H1 (cell line): Measurements from ENCODE around the gene DDC. TPM values are rescaled to one million over a fixed set of nuclear protein-coding genes. Genes with fewer than 3 reads are reported as not detected.

Experiments used
- KDM4A ChIP-seq: IDR thresholded peaks from one replicate; pipeline ENCODE4 v1.7.1; 2012; ENCODE audit warnings: low read depth, mild to moderate bottlenecking, moderate library complexity, low read length, inconsistent platforms; ENCODE audit not compliant: severe bottlenecking
- KDM5A ChIP-seq: fragments of 200-600 bp; IDR thresholded peaks from 2 replicates; pipeline ENCODE4 v1.7.1; 2012; ENCODE audit warnings: mild to moderate bottlenecking, low read length, inconsistent platforms, mixed read lengths
- polyA plus RNA-seq, 7 experiments: library from polyadenylated mRNA; depleted of rRNA in 3 of 7; stranded (reverse) in 5 of 7; unstranded in 2 of 7; fragments of >200 nt in 5 of 7; fragments of 200-250 nt in 2 of 7; gene quantifications; 1 replicate in 5 of 7; 2 replicates in 1 of 7; 4 replicates in 1 of 7; pipeline versions ENCODE4 v1.2.1 to v1.2.3, GENCODE V29; 2011 to 2013; ENCODE audit warnings: missing spikeins in 2 of 7, mixed read lengths in 2 of 7
- total RNA-seq: library from RNA; stranded (reverse); fragmentation: NEBNext Ultra II Directional; extraction: Animal tissue kit (Norgen Biotek cat#: 25700); gene quantifications from 2 replicates; pipeline ENCODE4 v1.2.1, GENCODE V29; 2021
- TF ChIP-seq, protein P1 (sequence below): IDR thresholded peaks from 2 replicates; pipeline ENCODE4 v1.6.1; 2012; ENCODE audit warnings: low read length, inconsistent platforms

DDC gene
- total and polyA plus RNA-seq, 2 of the 8 experiments (the other 6 are each of a cell fraction or from before 2014, with no cell fraction given): 0.05 TPM; not detected in 1

GRCh38 chr7:50423860-50424259 is 141.3 kb downstream of the DDC start (continued):
- TF ChIP-seq KDM5A (no peak), KDM4A (no peak)
- TF ChIP-seq, protein P1, sequence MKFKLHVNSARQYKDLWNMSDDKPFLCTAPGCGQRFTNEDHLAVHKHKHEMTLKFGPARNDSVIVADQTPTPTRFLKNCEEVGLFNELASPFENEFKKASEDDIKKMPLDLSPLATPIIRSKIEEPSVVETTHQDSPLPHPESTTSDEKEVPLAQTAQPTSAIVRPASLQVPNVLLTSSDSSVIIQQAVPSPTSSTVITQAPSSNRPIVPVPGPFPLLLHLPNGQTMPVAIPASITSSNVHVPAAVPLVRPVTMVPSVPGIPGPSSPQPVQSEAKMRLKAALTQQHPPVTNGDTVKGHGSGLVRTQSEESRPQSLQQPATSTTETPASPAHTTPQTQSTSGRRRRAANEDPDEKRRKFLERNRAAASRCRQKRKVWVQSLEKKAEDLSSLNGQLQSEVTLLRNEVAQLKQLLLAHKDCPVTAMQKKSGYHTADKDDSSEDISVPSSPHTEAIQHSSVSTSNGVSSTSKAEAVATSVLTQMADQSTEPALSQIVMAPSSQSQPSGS: no peak
